Kasumi-1 (cell line): ENCODE results near the gene BTN1A1.
"Not testable (repeated sequence)": the region's sequence is repeated elsewhere in the genome, so short reads cannot be mapped to it uniquely, and the experiment has no call there.

Source experiments
- DNase-seq, 2 experiments: peaks; one replicate each; lab custom pipeline; 2025; lab: John Stamatoyannopoulos, UW

The BTN1A1 gene

DNA sequence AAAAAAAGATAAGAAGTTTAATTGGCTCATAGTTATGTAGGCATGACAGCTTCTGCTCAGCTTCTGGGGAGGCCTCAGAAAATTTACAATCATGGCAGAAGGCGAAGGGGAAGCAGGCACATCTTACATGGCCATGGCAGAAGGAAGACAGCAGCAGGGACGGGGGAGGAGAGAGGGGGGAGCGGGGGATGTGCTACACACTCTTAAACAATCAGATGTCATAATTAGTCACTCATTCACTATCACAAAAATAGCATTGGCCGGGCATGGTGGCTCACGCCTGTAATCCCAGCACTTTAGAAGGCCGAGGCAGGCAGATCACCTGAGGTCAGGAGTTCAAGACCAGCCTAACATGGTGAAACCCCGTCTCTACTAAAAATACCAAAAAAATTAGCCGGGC is 10.9 kb downstream of the BTN1A1 start:
- not testable (repeated sequence) for DNase-seq

DNA sequence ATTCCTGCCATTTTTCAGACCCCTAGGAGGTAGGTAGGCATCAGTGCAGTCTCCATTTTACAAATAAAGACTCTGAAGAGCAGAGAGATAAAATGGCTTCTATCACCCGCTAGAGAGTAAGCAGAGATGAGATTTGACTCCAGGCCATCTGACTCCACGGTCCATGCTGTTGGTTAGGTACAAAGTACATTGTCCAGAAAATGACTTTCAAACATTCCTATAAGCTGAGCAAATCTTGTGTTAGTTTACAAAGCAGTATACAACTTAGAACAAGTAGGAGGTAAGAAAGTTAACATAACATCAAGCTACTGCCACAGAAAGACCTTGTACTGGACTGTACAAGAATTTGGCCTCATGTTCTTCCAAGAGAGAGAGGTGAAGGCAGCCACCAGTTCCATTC is 14.9 kb downstream of the BTN1A1 start:
- DNase-seq, result no peak

DNA sequence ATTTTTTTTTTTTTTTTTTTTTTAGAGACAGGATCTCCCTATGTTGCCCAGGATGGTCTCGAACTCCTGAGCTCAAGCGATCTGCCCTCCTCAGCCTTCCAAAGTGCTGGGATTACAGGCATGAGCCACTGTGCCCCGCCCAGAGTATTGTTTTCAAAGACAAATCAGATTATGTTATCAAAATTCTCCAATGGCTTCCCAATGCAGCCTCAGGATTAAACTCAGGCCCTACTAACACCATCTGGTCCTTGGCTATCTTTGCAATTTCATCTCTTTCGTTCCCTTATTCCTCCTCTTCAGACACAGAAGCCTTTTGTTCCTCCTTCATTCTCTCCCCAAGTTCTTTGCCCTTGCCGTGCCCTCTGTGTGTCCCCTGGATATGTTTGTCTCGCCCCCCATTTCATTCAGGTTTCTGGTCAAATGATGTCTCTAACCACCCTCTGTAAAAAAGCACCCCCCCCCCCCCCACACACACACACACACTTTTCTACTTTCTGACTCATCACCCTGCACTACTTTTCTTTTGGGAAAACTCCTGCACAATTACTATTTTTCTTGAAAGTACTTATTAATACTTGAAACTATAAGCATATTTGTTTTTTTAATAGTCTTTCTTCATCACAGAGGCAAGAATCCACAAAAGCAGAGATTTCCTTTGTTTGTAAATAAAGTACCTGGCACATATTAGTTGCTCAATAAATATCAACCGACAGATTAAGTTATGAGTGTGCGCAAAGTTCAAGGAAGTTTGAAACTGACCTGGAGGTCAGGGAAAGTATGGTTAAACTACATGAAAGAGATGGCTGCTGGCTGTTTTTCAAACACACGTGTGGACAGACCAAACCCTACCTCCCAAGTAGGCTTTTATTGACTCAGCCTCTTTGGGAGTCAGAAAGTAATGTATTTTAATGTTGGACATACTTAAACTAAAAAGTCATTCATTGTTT is 16.7 kb downstream of the BTN1A1 start:
- no peak for DNase-seq

DNA sequence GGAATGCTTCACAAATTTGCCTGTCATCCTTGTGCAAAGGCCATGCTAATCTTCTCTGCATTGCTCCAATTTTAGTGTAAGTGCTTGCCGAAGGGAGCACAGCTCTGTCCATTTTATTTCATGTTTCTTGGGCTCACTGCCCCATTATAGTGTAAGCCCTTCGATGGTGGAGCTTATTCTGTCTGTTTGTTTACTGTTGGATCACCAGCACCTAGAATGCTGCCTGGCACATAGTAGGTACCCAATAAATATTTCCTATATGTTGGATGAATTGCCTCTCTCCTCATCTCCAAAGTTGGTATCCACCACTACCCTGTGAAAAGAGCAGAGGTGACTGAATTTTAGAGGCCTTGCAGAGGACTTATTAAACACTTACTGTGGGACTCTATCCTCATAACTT is 19.3 kb downstream of the BTN1A1 start:
- no peak for DNase-seq

DNA sequence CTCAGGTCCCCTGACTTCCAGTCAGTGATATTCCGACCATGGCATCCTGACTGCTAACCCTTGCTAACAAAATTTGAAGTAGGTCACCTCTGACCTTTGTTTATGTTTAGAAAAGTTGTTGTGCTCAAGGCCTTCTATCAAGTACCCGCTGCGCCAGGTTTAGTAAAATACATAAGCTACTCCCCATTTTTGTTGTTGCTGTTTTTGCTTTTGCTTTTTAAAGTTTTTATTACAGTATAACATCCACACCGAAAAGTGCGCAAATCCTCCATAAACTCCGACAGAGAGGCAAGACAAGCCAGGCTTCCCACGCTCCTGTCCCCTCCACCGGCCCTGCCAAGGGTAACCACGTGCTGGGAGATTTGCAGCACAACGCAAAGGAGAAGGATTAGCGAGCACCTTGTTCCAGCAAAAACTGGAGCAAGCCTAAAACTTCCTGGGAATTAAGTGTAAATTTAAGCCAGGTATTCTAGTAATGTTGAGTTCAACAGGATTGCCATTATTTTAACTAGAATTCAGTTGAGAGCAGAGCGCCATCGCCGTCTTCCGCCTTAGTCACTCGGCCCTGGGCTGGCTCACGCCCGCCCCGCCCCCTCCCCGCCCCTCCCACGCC is 20.2 kb downstream of the BTN1A1 start:
- DNase-seq, result peak; percentile 69 to 73

DNA sequence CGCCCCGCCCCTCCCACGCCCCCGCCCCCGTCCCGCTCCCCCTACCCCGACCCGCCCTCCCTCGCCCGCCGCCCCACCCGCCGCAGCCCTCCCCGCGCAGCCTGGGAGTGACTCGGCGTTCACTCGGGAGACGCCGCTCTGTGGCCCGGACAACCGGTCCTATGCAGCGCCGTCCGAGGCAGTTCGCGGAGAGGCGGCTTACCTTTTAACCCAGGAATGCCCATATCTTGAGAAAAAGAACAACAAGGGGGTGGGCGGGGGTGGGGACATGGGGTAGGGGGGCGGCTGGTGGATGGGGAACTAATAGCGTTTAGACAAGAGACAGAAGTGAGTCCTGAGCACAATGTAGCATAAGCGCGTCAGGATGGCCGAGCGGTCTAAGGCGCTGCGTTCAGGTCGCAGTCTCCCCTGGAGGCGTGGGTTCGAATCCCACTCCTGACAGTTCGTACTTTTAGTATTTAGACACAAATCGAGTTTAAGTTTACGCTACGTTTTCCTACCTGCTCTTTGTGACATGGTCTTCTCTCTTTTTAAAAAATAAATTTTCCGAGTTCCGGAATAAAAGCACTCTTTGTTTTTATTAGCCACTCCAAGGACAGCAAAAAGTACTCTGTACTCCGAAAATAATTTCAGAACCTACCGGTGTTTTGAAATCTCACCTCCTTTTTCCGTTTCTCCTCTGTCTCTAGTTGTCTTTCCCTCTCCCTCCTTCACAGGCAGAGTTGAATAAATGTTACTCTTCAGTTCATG is 20.9 kb downstream of the BTN1A1 start:
- peak; percentile 73 to 77 for DNase-seq

DNA sequence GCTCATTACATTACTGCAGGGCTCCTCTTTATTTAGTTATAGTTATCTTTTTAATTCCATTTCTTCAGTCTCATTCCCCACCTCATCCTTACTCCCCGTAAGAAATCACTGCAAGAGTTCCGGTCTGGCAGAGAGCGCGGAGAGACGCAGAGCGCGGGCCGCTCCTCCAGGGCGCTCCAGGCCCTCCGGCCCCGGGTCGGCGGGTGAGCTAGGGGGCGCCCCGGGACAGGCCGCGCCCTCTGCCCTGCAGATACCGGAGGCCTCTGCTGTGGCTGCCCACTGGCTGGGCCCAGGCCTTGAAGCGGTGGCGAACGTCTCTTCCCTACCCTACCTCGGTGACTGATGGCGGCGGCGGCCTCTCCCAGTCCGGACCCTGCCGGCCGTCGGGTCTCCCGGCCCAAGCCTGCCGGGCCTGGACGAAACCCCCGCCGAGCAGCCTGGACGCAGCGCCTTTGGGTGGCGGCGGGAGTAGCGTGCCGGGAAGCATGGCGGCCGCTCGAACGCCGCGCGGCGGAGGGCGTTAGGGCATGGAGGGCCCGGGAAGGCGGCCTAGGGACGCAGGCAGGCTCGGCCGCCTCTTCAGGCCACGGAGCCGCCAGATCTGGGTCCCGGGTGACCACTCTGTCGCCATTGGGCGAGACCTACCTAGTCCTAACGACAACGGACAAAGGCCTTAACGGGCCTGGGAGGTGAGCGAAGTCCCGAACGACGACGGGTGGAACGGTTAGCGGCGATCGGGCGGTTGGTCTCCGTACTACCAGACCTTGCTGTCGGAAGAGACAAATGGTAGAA is 21.7 kb downstream of the BTN1A1 start:
- DNase-seq, result peak; percentile 69 to 71

DNA sequence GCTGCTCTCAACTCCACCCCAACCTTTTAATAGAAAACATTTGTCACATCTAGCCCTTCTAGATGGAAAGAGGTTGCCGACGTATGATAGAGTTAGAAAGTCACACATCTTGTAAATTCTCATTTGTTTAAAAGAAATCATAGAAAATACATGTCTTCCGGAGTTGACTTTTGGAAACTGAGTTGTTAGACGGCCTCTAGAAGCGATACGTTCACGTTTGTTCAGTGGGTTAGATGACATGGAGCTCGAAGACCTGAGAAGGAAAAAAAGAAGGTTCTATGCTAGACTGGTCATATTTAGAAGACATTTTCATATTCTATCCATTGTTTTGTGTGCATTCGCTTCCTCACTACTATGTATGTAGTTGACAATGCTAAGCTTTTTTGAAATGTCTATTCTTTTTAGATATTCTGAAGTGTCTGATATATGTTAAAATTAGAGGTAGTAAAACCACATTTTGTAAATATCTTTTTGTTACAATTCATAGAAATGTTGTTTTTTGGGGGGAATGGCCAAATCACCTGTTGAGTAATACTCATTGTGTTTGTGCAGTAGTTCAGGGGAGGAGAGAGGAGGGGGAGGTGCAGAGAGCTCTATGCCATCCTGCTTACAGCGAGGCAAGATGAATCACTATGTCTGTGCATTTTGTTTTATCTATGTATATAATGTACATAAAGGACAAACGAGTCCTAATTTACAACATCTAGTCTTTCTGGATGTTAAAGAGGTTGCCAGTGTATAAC is 22.6 kb downstream of the BTN1A1 start:
- DNase-seq, result peak; percentile 73 to 75

DNA sequence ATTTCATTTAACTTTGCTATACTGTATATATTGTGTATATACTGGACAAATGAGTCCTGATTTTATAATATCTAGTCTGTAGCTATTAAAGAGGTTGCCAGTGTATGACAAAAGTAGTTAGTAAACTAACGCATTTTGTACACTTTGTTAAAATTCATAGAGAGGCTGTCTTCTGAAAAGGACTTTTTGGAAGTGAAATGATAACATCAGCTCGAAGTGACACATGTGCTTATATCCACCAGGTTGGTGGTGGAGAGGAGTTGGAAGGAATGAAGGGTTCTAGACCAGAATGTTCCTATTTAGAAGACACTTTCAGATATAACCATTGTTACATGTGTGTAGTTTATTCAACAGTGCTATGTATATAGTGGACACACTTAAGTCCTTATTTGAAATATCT is 24.2 kb downstream of the BTN1A1 start:
- DNase-seq, result not testable (repeated sequence)

DNA sequence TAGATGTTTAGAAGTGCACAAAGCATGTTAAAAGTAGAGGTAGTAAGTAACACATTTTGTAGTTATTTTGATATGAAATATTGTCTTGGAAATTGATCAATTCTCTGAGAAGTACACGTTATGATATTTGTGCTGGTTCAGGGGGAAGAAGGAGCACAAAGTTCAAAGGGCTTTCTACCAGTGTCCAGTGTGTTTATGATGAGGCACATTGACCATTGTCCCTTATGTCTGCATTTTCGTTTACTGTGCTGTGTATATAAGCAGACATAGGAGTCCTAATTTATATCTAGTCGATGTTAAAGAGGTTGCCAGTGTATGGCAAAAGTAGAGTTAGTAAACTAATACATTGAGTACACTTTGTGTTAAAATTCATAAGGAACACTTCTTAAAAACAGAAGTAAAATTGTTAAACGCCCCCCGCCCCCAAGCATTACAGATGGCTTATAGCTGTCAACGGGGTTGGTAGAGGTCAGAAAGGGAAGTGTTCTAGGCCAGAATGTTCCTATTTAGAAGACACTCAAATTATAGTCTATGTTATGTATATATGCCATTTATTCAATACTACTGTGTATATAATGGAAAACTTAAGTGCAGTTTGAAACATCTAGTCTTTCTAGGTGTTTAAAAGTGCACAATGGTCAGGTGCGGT is 24.7 kb downstream of the BTN1A1 start:
- DNase-seq, result peak; percentile 38 to 46

DNA sequence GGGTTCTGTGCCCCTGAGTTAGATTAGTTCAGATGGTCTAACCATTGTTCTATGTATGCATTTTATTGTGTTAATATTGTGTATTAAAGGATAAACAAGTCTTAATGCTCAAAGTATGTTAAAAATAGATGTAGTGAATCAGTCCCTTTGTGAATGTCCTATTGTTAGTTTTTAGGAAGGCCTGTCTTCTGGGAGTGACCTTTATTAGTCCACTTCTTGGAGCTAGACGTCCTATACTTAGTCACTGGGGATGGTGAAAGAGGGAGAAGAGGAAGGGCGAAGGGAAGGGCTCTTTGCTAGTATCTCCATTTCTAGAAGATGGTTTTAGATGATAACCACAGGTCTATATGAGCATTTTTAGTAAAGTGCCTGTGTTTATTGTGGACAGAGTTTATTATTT is 25.7 kb downstream of the BTN1A1 start:
- no peak for DNase-seq

DNA sequence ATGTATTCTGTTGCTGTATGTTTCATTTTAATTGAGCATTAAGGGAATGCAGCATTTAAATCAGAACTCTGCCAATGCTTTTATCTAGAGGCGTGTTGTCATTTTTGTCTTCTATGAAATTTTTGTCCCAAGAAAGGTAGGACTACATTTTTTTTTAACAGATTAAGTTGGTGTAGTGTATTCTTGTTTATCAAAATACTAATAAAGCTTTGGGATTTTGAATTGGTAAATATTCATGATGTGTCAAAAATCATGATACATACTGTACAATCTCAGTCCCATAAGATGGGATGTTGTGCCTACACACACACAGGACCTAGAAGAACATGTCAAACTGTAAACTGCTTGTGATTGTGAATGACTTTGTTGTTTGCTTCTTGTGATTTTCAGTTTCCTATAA is 26.8 kb downstream of the BTN1A1 start:
- DNase-seq, result no peak

DNA sequence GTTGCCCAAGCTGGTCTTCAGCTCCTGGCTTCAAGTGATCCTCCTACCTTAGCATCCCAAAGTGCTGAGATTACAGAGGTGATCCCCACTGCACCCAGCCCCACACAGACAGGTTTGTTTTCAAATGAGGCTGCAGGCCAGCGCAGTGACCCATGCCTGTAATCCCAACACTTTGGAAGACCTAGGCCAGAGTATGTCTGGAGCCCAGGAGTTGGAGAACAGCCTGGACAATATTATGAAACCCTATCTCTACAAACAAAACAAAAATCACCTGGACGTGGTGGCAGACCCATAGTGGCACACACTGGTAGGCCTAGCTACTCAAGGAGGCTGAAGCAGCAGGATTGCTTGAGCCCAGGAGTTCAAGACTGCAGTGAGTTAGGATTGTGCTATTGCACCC is 30.1 kb downstream of the BTN1A1 start:
- no peak for DNase-seq

DNA sequence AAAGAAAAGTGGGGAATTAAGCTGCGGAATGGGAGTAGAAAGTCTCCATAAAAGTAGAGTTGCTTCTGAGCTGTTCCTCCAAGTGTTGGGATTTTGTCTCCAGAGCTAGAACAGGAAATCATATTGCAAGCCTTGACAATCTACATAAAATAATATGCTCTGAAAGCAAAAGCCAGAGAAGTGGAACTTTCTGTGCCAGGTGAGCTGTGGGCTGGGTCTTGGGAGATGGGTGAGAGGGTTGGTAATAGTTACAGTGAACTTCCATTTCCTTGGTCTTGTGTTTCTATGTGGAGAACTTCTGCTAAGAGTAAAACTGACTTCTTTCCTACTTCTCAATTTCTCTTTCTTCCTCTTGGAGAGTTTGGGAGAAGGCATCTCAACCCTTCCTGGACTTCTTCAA is 31.8 kb downstream of the BTN1A1 start:
- no peak for DNase-seq

DNA sequence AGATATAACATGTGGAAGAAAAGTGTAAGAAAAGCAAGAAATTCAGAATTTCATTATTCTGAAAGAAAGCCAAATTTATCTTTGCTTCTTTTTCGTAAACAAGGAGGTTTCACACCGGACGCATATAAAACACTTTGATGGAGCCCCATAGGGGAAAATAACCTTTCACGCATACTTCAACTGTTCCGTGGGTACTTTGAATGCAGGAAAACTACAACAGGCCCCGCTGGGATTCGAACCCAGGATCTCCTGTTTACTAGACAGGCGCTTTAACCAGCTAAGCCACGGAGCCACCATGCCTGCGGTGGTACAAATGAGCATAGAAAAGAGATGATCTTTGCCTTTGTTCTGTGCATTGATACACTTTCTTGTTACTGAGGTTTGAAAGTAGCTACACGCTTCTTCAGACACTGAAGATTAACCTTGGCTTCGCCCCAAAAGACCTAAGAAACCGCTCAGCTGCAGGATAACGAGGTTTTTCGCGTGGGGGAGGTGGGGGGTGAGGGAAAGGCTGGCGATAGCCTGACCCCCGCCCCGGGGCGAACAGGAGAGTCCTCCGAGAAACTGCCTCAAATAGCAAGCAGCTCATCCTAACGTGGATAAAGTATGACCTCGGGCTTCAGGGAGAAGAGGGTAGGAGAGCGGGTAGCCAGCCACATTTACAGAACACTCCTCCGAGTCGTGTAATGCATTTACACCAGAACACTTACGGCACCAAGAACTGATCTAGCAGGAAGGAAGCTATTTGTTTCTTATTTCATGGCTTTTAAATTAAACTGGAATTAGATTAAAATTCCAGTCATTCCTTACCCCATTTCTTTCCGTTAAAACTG is 32.8 kb downstream of the BTN1A1 start:
- peak; percentile 76 to 80 for DNase-seq

DNA sequence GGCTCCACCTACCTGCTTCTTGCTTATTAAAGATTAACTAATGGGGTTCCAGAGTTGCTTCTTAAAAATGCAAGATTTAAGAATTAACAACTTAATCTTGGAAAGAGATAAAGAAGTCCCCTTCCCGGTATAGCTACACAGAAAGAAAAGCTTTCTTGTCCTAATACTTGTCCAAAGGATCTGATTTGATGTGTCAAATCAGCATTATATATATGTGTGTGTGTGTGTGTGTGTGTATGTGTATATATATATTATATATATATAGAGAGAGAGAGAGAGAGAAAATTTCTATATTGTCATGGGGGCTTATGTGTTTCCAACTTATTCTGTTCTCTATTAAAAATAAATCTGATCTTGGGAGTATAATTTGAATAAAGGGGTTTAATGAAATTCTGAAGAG is 33.4 kb downstream of the BTN1A1 start:
- no peak for DNase-seq

DNA sequence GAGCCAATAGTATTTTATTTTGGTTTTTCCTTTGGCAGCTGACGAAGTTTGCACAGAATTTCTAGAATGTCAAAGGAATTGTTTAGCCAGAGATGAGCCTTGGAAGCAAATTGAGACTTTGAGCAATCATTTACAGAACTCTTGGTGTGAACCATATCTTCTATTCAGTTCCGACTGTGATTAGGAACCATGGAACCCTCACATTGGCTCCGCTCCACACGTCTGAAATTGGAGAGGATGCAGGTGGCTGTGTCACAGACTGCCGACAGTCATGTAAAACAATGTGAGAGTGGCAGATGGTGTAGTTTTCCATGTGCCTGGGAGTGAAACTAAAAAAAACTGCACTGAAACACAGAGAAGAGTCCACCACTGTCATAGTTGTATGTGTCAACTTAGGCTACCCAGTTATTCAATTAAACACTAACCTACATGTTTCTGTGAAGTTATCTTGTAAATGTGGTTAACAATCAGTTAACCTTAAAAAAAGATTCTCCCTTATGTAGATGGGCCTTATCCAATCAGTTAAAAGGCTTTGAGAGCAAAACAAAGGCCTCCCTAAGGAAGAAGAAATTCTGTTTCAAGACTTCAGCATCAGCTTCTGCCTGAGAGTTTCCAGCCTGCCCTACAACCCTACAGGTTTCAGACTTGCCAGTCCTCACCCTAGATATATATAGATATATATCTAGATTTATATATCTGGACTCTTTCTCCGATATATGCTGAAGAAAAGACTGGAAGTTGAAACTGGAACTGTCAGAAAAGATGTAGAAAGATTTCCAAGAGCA is 34.8 kb downstream of the BTN1A1 start:
- DNase-seq, result no peak

DNA sequence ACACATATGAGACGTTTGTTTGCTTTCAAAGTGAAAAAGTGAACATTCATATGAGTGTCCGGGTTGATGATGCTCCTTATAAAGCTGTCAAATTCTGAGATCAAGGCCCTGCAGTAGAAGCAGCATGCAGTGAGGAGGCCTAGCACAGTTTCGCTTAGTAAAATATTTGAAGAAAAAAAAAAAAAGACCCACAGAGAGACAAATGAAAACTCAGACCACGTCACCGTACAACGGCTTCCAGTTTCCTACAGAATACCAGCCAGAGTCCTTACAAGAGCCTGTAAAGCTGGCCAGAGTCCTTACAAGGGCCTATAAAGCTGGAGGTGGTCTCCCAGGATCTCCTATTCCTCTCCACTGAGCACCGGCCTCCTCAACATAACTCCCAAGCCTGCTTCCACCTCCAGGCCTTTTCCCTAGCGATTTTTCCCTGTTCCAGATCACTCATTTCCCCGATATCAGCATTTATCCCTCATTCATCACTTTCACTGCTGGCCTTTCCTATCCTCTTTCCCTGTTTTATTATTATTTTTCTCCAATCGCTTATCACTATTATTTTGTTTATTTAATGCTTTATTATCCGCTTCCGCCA is 36.6 kb downstream of the BTN1A1 start:
- peak; percentile 47 to 50 for DNase-seq
